HG03280 (cell line): Measurements from ENCODE around the gene RTP1.
"Not testable (repeated sequence)": the region's sequence is repeated elsewhere in the genome, so short reads cannot be mapped to it uniquely, and the experiment has no call there.

Experiments used
- ATAC-seq: cut with Tn5 transposase; IDR thresholded peaks from one replicate; pipeline ENCODE4 v1.9.1; 2021; ENCODE audit warnings: mild to moderate bottlenecking, moderate library complexity; ENCODE audit not compliant: unreplicated experiment

The RTP1 gene

GRCh38 chr3:187237741-187238140 lies 40.5 kb downstream of the RTP1 start:
- ATAC-seq = no peak

- ATAC-seq = no peak
Measured at GRCh38 chr3:187238239-187238638, 41.0 kb downstream of the RTP1 start.

GRCh38 chr3:187238835-187239234 lies 41.5 kb downstream of the RTP1 start:
- not testable (repeated sequence) for ATAC-seq

- no peak for ATAC-seq
Measured at GRCh38 chr3:187242435-187242834, 45.1 kb downstream of the RTP1 start.

- ATAC-seq = no peak
Measured at GRCh38 chr3:187242900-187243299, 45.6 kb downstream of the RTP1 start.

GRCh38 chr3:187243933-187244524 lies 46.7 kb downstream of the RTP1 start:
- no peak for ATAC-seq

- no peak for ATAC-seq
Measured at GRCh38 chr3:187247398-187247797, 50.1 kb downstream of the RTP1 start.
